ENCODE data around the gene ERI3. TPM values are rescaled to one million over a fixed set of nuclear protein-coding genes. Genes with fewer than 3 reads are reported as not detected.

Gene ERI3
- total RNA-seq, 2 experiments from 2014 or later = 50.6 to 53.4 TPM

DNA sequence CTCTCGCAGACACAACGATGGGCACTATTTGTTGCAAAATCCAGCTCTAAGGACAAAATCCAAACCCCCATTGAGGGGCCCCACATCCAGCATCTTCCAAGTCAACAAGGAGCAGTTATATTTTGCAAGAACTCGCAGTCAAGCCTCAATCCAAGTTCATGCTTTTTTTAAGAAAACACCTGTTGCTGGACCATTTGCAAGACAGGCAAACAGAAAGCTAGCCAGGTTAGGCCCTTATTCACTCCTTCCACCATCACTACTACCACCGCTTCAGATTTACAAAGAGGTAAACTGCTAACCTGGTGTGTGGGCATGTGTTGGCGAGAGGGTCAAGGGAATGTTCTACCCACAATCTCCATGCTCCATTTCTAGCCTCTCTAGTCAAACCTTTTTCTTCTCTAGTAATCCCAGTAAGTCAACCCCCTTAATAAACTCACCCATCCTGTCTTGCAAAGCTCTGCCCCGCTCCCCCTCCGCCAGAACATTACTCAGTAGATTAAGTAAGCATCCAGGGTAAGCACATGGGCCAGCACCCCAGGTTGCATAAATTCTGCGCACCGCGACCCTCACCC is 703 bp downstream of the ERI3 start:
- CTCF ChIA-PET = no interaction called here

DNA sequence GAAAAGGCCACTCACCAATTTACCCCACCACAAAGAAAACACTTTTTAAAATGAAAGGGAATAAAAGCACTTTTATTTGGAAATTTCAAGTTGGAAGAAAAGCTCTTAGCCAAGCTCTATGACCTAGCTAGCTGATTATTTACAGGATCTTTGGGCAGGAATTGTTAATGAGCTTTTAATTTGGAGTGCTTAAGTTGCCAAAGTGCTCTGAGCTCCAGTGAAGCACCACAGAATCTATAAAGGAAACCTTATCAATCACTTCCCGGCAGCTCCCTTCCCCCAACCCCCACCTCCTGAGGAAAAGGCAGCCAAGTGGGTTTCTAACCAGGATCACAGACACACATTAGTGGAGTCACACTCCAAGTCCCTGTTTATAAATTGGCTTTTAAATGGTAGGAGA is 1.5 kb downstream of the ERI3 start:
- POLR2A ChIA-PET = no interaction called here
- CTCF ChIA-PET = interaction anchor here (1.2 kb wide), 1 partner anchor 299 kb away, joined by 3 read pairs; no protein-coding TSS in a partner anchor

More for the DNA sequence above, 703 bp downstream of the ERI3 start:
- POLR2A ChIA-PET = interaction anchor here (0.5 kb wide), 1 partner anchor 29 kb away, joined by 7 read pairs; no protein-coding TSS in a partner anchor

DNA sequence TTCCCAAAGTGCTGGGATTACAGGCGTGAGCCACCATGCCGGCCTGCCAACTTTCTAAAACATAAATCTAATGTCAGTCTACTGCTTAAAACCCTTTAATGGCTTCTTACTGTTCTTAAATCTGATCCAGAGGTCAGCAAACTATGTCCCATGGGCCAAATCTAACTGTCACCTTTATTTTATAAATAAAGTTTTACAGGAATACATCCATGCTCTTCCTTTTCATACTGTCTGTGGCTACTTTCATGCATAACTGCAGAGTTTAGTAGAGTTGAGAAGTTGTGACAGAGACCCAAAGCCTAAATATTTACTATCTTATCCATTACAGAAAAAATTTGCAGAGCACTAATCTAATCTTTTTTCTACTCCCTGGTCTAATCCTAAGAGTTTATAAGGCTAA is 3.8 kb downstream of the ERI3 start:
- POLR2A ChIA-PET = no interaction called here
- CTCF ChIA-PET = no interaction called here

DNA sequence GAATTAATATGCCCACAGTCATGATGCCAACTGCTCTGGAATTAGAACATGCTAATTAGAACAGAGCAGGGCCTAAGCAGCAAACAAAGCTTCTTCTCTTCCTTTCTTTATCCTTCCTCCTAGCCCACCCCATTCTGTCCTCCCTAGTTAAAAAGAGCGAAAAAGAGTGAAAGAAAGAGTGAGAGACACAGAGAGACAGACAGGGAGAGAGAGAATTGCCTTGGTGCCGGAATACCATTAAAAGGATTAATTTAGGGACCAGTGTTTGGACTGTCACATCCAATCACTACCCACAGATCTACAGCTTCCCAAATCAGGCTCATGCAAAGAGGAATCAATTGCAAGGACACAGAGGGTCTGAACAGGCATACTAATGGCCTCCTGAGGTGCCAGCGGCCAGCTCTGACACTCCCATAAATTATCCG is 7.0 kb downstream of the ERI3 start:
- CTCF ChIA-PET = interaction anchor here (0.7 to 1.0 kb wide), 2 partner anchors 99 to 247 kb away, joined by 3 read pairs; no protein-coding TSS in a partner anchor
- POLR2A ChIA-PET = no interaction called here

DNA sequence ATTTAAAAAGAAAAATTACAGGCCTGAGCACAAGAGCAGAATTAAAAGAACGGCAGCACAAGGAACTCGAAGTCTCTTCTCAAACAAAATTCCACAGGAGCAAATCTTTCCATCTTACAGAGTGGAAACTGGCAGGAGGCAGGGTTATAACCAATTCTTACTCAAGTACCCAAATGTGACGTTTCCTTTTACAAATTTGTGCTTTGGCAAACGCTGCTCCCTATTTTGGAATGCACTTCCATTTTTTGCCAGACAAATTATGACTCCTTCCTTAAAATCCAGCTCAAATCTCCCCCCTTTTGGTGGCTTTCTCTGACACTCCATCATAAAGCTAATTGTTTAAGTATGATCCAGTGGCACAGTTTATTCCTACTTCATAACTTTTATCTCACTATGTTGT is 7.8 kb downstream of the ERI3 start:
- POLR2A ChIA-PET = no interaction called here

DNA sequence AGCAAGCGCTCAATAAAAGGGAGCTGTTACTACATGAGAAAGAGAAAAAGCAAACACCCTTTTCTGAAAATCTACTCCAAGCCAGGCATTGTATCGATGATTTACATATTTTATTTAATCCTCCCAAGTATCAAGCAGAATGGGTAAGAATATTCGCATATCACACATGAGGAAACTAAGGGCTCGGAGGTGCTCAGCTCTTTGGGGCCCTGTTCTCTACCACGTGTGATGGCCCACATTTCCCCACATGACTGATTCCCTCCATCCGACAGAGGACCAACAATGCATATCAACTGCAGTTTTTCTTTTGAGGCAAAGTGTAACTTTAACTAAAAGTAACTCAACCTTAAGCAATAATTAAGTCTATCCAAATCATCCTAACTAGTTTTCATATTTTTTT is 8.2 kb downstream of the ERI3 start:
- ChIA-PET CTCF (no interaction called here), POLR2A (no interaction called here)

More for the DNA sequence above, 7.8 kb downstream of the ERI3 start:
- CTCF ChIA-PET = no interaction called here

DNA sequence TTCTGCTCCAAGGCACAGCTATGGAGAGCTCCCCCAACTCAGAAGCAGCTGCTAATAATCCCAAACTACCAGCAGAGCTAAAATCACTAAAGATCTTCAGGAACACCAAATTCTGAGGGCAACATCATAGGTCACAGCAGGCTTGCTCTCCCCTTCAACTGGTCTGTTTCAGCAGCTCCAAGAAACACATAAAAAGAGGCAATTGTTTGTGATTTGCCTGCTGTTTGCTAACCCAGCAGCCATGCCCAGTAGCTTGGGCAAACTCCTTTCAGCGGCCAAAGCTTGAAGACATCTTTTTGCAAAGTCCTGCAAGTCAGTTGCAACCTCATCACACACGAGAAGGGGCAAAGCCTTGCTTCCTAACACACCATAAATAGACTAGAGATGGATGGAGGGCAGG is 8.9 kb downstream of the ERI3 start:
- CTCF ChIA-PET = no interaction called here
- POLR2A ChIA-PET = no interaction called here

DNA sequence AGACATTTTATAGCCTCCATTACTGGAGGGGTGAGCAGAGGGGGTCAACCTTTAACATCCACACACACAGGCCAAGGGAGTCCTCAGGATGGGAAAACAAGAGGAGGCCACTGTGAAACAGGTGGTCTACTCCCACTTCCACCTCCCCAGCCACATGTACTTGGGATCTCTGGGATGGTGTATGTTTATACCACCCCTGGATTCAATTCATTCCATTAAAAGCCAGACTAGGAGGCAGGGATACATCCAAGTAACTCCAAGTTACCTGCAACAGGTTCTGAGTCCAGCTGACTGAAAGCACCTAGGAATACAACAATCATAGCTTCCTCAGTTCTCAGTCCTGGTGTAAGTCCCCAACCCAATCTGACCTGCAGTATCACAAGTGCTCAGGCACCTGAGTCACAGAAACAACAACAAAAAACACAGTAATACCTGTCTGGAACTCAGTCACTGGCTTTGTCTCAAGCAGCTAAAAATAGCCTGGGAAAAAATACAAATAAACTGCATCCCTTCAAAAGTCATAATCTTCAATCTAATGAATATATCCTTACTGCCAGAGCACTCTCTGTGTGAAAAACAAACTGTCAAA is 9.8 kb downstream of the ERI3 start:
- ChIA-PET CTCF (no interaction called here), POLR2A (no interaction called here)

DNA sequence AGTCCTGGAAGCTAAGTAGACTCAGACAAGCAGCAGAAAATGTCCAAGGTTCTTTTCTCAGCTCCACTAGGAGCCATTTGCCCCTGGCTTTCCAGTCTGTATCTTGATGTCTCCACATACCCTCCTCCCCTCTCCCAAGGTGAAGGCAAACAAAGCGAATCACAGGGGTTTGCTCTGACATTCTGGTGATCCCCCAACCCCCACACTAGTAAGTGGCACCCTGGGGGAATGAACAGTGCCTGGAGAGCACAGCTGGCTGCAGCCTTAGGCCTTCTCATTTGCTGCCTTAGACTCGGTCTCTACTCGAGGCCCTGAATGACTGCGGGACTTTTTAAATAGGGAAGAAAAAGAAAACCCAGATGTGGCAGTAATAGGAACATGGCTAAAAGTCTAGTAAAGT is 15.3 kb downstream of the ERI3 start:
- POLR2A ChIA-PET = no interaction called here
- CTCF ChIA-PET = interaction anchor here (0.7 kb wide), 2 partner anchors 82 to 1494 kb away, joined by 4 to 6 read pairs; no protein-coding TSS in a partner anchor

DNA sequence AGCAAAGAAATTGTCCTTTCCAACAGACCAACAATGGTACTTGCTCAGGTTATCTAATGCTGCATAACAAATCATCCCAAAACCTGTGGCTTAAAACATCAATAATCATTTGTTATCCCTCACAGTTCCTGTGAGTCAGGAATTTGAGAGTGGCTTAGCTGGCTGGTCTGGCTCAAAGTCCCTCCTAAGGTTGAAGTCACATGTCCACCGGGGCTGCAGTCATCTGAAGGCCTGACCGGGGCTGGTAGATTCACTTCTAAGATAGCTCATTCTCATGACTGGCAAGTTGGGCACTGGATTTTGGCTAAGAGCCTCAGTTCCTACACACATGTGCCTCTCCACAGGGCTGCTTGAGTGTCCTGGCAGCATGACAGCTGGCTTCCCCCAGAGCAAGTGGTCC is 16.9 kb downstream of the ERI3 start:
- CTCF ChIA-PET = interaction anchor here (1.0 to 1.3 kb wide), 2 partner anchors 19 to 27 kb away, joined by 3 to 4 read pairs; no protein-coding TSS in a partner anchor
- POLR2A ChIA-PET = interaction anchor here (0.5 kb wide), 1 partner anchor 24 kb away, joined by 3 read pairs; no protein-coding TSS in a partner anchor

DNA sequence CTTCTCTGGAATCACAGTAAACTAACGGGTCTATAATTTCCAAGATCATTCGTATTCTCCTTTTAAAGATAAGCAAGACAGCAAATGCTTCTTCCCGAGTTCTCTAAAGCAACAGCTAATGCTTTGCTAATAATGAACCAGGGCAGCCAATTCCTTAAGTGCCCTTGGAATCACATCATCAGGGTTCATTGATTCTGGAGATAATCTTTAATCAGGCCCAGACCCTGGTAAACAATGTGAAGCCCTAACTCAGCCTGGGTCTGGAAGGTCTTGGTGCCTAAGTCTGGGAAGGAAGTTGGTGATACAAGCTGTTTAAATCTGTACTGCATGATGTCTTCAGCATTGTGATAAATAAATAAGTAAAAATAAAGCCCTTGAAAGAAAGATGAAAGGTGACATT is 18.4 kb downstream of the ERI3 start:
- ChIA-PET POLR2A (no interaction called here), CTCF (no interaction called here)

DNA sequence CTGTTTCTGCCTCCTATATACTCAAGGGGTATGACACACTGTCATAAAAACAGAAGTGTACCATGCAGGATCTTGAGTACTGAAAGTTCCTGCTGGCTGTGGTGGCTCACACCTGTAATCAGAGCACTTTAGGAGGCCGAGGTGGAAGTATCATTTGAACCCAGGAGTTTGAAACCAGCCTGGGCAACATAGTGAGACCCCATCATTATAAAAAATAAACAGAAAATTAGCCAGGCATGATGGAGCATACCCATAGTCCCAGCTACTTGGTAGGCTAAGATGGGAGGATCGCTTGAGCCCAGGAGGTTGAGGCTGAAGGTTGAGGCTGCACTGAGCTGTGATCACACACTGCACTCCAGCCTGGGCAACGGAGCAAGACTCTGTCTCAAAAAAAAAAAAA is 20.1 kb downstream of the ERI3 start:
- CTCF ChIA-PET = no interaction called here
- POLR2A ChIA-PET = no interaction called here

DNA sequence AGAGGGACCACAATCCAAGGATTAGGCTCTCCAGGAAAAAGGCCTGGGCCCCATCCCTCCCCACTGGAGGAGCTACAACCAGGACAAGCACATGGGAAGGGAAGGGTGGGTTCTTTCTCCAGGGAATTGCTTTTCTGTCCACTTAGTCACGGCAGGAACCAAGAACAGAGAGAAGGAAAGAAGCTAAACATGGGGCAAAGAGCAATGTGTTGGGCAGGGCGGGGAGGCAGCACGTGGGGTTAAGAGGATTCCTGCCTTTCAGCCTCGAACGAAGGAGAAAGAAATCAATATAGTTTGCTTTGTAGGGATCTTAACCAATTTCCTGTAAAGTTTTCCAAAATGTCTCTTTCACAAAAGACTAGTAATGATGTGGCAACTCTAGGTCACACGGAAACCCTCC is 21.7 kb downstream of the ERI3 start:
- POLR2A ChIA-PET = no interaction called here
- CTCF ChIA-PET = interaction anchor here (1.4 kb wide), 1 partner anchor 261 kb away, joined by 3 read pairs; no protein-coding TSS in a partner anchor

DNA sequence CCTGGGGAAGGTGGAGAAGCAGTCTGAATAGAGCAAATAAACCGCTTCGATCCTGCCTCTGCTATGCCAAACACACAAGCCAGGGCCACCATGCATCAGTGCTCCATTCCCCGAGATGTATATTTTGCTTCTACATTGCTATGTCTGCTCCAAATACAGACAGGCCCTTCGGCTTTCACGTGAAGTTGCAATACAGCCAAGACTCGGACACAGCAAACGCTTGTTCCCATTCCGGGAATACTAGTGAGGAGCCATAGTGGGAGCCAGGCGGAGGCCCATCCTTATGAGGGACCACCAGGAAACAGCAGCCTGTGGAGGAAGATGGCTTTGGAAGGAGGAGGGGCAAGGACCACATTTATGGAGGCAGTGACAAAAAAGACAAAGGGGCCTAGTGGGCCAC is 22.6 kb downstream of the ERI3 start:
- CTCF ChIA-PET = no interaction called here
- POLR2A ChIA-PET = no interaction called here

DNA sequence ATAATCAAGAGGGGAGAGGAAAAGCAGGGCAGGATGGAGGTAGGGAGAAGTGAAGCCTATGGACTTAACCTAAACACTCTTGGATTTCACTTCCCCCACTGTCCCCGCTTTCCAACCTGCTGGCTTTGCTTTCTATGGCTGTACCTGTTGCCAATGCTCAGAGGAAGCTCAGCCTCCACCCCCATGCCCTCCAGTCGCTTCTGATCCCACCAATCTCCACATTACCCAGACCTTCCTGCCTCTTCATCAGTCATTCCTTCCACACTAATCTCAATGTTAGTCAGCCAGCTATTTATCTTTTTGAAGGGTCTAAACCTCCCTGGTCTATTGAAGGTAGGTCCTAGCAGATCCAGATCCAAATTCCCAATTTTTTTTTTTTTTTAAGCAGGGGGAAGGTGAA is 24.1 kb downstream of the ERI3 start:
- CTCF ChIA-PET = interaction anchor here (1.5 kb wide), 1 partner anchor 115 kb away, joined by 3 read pairs; no protein-coding TSS in a partner anchor
- POLR2A ChIA-PET = no interaction called here

DNA sequence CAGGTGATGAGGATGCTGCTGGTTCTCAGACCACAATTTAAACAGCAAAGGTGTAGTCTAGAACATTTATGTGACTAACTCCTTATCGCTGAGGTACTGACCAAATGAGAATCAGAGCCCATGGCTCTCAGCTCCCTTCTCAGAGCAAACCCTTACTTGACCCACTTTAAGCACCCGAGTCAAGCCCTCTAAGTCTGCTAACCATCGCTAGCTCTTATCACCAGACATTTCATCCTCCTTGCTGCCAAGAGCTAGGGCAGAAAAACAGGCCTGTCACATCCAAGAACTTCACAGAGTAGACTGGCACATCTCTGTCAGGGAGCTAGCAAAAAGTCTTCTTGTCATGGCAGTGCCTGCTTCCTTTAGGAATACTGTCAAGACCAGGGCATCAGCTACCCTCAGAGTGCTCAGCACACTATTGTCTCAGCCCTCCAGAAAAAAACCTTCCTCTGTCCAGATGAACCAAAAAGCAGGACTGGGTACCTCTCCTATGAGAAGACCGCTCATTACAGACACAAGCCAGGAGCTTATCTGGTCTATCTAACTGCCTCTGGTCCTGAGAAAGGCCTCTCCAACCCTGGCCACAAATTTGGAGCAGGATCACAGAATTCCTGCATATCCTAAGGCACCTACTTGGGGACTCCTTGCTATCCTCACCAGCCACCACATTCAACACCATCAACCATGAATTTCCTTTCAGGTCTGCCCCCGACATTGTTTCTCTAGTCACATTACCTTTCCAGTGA is 26.2 kb downstream of the ERI3 start:
- CTCF ChIA-PET = interaction anchor here (0.6 kb wide), 1 partner anchor 110 kb away, joined by 3 read pairs; no protein-coding TSS in a partner anchor
- POLR2A ChIA-PET = no interaction called here

DNA sequence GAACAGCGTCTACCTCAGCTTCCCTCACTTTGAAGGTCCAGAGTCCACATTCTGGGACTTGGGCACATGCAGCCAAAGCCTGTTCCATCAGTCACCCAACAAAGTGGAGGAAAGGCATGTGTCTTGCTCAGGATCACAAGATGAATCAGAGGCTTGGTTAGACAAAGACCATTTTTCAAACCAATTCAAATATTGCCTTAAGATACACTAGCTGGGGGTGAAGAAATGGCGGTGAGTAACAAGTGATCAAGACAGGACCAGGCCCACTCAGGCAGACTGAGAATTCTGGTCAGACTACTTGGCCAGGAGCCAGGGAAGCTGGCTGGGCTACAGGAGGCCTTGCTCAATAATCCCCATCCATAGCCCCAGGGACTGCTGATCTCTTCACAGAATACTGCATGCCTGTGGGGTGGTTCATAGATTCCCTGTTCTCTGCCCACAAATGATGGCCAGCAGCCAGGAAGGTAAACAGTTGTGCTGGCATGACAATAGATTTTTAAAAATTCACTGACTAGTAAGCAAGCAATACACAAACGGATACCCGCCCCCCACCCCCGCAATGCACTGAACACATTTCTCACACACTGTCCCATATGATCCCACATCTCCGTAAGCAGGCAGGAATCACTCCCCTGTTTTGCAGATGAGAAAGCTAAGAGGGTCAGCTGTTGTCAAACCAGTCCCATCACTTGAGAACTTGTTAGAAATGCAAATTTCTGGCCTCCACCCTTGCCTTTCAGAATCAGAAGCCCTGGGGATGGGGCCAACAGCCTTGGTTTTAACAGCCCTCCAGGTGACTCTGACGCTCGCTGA is 27.2 kb downstream of the ERI3 start:
- CTCF ChIA-PET = interaction anchor here (0.6 kb wide), 1 partner anchor 111 kb away, joined by 3 read pairs; no protein-coding TSS in a partner anchor
- POLR2A ChIA-PET = no interaction called here

DNA sequence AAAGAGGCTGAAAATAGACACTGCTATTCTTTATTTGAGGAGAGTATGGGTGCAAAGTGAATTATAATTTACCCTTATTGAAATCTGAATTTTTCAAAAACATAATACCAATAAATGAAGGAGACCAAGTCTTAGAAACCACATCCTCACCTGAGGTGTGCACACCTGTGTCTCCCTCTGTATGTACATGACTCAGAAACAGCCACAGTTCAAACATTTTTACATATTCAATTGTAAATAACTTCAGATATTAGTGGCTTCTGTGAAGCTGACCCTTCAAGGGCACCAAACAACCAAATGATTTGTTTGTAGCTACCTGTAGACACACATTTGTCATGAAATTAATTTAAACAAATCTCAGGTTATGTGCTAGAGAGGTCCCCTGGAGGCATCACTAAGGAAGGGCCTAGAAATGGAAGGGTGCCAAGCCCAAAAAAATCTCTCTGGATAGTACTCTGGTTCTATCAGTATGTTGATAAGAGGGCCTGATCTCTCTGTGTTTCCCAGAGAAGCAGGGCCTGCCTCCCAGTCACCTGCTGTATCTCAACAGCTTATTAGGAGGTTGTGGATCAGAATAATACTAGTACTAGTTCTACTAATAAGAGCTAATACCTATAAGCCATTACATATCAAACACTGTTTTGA is 28.1 kb downstream of the ERI3 start:
- CTCF ChIA-PET = no interaction called here
- POLR2A ChIA-PET = no interaction called here

DNA sequence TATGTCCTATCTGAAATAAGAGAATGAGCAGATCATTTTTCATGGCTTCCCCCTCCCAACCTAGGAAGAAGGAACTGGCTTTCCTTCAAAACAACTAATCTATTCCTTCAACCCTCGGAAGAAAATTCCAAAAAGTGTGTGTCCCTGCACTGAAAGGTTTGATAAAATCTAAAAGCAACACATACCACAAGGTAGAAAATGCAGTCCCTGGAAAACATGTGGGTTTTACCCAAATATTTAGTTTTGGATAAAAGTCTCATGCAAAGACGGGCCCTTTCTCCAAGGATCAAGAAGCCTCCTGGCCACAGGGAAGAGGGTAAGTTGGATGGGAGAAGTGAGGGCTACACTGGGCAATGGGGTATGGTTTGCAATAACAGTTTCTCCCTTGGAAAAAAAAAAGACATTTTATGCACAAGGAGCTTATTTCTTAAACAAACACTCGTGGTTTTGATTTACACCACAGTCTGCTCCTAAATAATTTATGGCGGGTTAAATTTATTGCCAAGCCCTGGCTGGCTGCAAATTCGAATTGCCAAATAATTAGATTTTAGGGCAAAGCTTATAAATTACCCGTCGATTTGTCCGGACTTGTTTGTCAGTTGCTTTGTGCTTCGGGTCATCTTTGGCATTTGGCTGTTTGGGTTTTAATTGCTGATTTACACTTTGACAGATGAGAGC is 28.9 kb downstream of the ERI3 start:
- POLR2A ChIA-PET = no interaction called here
- CTCF ChIA-PET = no interaction called here
